Esophagus squamous epithelium (tissue), 5 donors: Measurements from ENCODE around the gene RAB6B. TPM values are rescaled to one million over a fixed set of nuclear protein-coding genes. Genes with fewer than 3 reads are reported as not detected.

Source experiments
- DNase-seq: peaks from one replicate; lab custom pipeline; 2025; lab: John Stamatoyannopoulos, UW
- H3K27ac ChIP-seq, 4 donors: fragments of 200-600 bp; sonication (generic); one replicate each; pipeline ENCODE4 v1.5.1; 2016 to 2019; ENCODE audit warnings: mild to moderate bottlenecking in 1 of 4
- H3K27me3 ChIP-seq, 4 donors: fragments of 200-600 bp; sonication (generic); 1 replicate in 3 of 4; 2 replicates in 1 of 4; pipeline versions ENCODE4 v1.5.1 to v1.6.0; 2017 to 2021; ENCODE audit warnings: antibody characterized with exemption in 1 of 4
- H3K36me3 ChIP-seq, 3 donors: fragments of 200-600 bp; sonication (generic); one replicate each; pipeline ENCODE4 v1.5.1; 2016 to 2019
- H3K4me1 ChIP-seq, 3 donors: fragments of 200-600 bp; sonication (generic); one replicate each; pipeline ENCODE4 v1.5.1; 2017 to 2019
- H3K4me3 ChIP-seq, 4 donors: fragments of 200-600 bp; sonication (generic); 1 replicate in 3 of 4; 2 replicates in 1 of 4; pipeline ENCODE4 v1.5.1; 2016 to 2019; ENCODE audit warnings: mild to moderate bottlenecking in 2 of 4, moderate library complexity in 1 of 4
- H3K9me3 ChIP-seq, 3 donors: fragments of 200-600 bp; sonication (generic); one replicate each; pipeline ENCODE4 v1.5.1; 2016 to 2019
- POLR2A ChIP-seq, 4 donors: fragments of 450-650 bp; IDR thresholded peaks; one replicate each; pipeline ENCODE4 v1.6.1; 2017; ENCODE audit warnings: antibody characterized with exemption in 4 of 4, mild to moderate bottlenecking in 4 of 4, moderate library complexity in 3 of 4
- WGBS, 2 donors: methylation state at CpG; one replicate each; pipeline ENCODE4 v1.1.5; 2018; 5-methylcytosine and 5-hydroxymethylcytosine counted together
- intact Hi-C: fragments of 100-400 bp; cut with DNase I; formaldehyde crosslinking; loops from one replicate; pipeline ENCODE4 v1.15.0; 2022
- total RNA-seq, 4 donors: library from RNA; depleted of rRNA; stranded (reverse); fragments of >200 nt; gene quantifications; one replicate each; pipeline ENCODE4 v1.1.0, GENCODE V29; 2016
- TF ChIP-seq, protein P1 (sequence below), 6 experiments: fragments of 450-650 bp in 4 of 6; fragments of 200-600 bp in 2 of 6; sonication (generic) in 2 of 6; IDR thresholded peaks; one replicate each; pipeline ENCODE4 v1.5.1; 2016 to 2019; ENCODE audit warnings: antibody characterized with exemption in 6 of 6, mild to moderate bottlenecking in 4 of 6, moderate library complexity in 4 of 6
- donor health status: DM: yes; HTN: yes; CAD: no.

The RAB6B gene
- total RNA-seq, 4 donors from 2014 or later = 0.09 to 1.7 (median 0.68) TPM

DNA sequence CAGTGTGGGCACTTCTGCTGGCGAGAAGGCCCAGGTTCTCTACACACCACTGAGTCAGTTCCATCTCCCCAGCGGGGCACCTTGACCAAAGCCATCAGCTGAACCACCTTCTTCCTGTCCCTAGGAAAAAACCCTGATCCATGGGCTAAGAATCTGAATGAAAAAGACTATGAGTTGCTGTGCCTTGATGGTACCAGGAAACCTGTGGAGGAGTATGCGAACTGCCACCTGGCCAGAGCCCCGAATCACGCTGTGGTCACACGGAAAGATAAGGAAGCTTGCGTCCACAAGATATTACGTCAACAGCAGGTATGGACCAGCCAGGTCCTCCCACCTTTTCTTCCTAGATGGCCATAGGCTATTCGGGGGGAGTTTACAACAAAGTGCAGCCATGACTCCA is 120.4 kb downstream of the RAB6B start:
- no peak overlapping the region for H3K27ac ChIP-seq
- no peaks in the 10 kb centered on the region for H3K9me3 ChIP-seq
- TF ChIP-seq POLR2A (IDR thresholded peaks at IDR 0.05) = no peak
- TF ChIP-seq, protein P1, sequence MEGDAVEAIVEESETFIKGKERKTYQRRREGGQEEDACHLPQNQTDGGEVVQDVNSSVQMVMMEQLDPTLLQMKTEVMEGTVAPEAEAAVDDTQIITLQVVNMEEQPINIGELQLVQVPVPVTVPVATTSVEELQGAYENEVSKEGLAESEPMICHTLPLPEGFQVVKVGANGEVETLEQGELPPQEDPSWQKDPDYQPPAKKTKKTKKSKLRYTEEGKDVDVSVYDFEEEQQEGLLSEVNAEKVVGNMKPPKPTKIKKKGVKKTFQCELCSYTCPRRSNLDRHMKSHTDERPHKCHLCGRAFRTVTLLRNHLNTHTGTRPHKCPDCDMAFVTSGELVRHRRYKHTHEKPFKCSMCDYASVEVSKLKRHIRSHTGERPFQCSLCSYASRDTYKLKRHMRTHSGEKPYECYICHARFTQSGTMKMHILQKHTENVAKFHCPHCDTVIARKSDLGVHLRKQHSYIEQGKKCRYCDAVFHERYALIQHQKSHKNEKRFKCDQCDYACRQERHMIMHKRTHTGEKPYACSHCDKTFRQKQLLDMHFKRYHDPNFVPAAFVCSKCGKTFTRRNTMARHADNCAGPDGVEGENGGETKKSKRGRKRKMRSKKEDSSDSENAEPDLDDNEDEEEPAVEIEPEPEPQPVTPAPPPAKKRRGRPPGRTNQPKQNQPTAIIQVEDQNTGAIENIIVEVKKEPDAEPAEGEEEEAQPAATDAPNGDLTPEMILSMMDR (IDR thresholded peaks at IDR 0.05) = no peak
- H3K4me1 ChIP-seq = peaks cover 0 to 36% (median 5%) of the 10 kb centered on the region in 3 donors
- WGBS, 2 donors = 85 to 94% methylated on average over 7 to 9 of the region's 9 CpGs
- no peaks in the 10 kb centered on the region for H3K27me3 ChIP-seq
- intact Hi-C loops = no loop called here
- H3K36me3 ChIP-seq = peaks cover 0 to 21% (median 0%) of the 10 kb centered on the region in 3 donors
- DNase-seq = no peak
- no peak overlapping the region for H3K4me3 ChIP-seq

Other genes with a start within 250 kb of the RAB6B start
- gene TOPBP1, start 233.9 kb downstream of the RAB6B start, total RNA-seq = 10 to 100 TPM in 3 of 4 donors, 1 to 10 TPM in 1; 8.6 to 31.1 (median 25.3) TPM
- 10 to 100 TPM in 2 of 4 donors, 1 to 10 TPM in 1, under 1 TPM in 1; 0.53 to 17.9 (median 9.4) TPM for gene TF, start 149.5 kb downstream of the RAB6B start, total RNA-seq
- gene SRPRB, start 90.1 kb downstream of the RAB6B start, total RNA-seq = 100 to 1,000 TPM in 1 of 4 donors, 10 to 100 TPM in 3; 25.1 to 107 (median 44.1) TPM
- 10 to 100 TPM in 1 of 4 donors, 1 to 10 TPM in 3; 3.3 to 18.9 (median 6.0) TPM for gene SLCO2A1, start 134.0 kb upstream of the RAB6B start, total RNA-seq